Thoracic aorta (tissue), 2 donors: ENCODE data around the gene TBPL1. TPM values are rescaled to one million over a fixed set of nuclear protein-coding genes. Genes with fewer than 3 reads are reported as not detected.

Source experiments
- ATAC-seq: fragments of 150-250 bp; one replicate; pipeline ENCODE4 v1.8.0; 2017; ENCODE audit warnings: low read depth; ENCODE audit not compliant: insufficient number of reproducible peaks, low FRiP score
- DNase-seq: peaks from one replicate; pipeline ENCODE4 v3.0.0-alpha.2; 2020; ENCODE audit warnings: low spot score
- H3K27ac ChIP-seq, 2 donors: fragments of 200-600 bp; sonication (generic); 1 replicate in 1 of 2; 2 replicates in 1 of 2; pipeline ENCODE4 v1.5.1; 2016; ENCODE audit warnings: mild to moderate bottlenecking in 2 of 2, moderate library complexity in 2 of 2
- H3K27me3 ChIP-seq: fragments of 200-600 bp; sonication (generic); replicated peaks from 2 replicates; pipeline ENCODE4 v1.6.0; 2016; ENCODE audit warnings: mild to moderate bottlenecking; ENCODE audit not compliant: insufficient read depth
- H3K36me3 ChIP-seq: fragments of 200-600 bp; sonication (generic); one replicate; pipeline ENCODE4 v1.5.1; 2016
- H3K4me1 ChIP-seq, 2 donors: fragments of 200-600 bp; sonication (generic); 1 replicate in 1 of 2; 2 replicates in 1 of 2; pipeline versions ENCODE4 v1.5.1 to v1.6.0; 2016; ENCODE audit warnings: low read depth in 2 of 2, mild to moderate bottlenecking in 1 of 2; ENCODE audit not compliant: control insufficient read depth in 1 of 2
- H3K4me3 ChIP-seq: fragments of 200-600 bp; sonication (generic); 2 replicates; pipeline ENCODE4 v1.5.1; 2016; ENCODE audit warnings: mild to moderate bottlenecking
- H3K9me3 ChIP-seq: fragments of 200-600 bp; sonication (generic); 2 replicates; pipeline ENCODE4 v1.5.1; 2016
- CTCF ChIP-seq: fragments of 200-600 bp; sonication (generic); IDR thresholded peaks from one replicate; pipeline ENCODE4 v1.5.1; 2019; ENCODE audit warnings: antibody characterized with exemption
- total RNA-seq, 2 donors: library from RNA; depleted of rRNA; stranded (reverse); fragments of >200 nt; gene quantifications; one replicate each; pipeline versions ENCODE4 v1.1.0 to v1.2.3, GENCODE V29; 2016

TBPL1 gene
- total RNA-seq, 2 donors from 2014 or later: 6.1 to 8.5 TPM

- Histone ChIP-seq H3K36me3 (no peaks in the 10 kb centered on the region), H3K27ac (no peak overlapping the region), H3K4me1 (peaks cover 15 to 44% of the 10 kb centered on the region in 2 donors), H3K9me3 (no peaks in the 10 kb centered on the region), H3K27me3 (no peaks in the 10 kb centered on the region), H3K4me3 (peak overlapping the region; percentile 97)
- DNase-seq (no peak), ATAC-seq (no peak)
- TF ChIP-seq CTCF: no peak
Measured at GRCh38 chr6:133954657-133955576, 1.9 kb downstream of the TBPL1 start.

- no peak for ATAC-seq
- Histone ChIP-seq H3K4me3 (no peak overlapping the region), H3K36me3 (no peaks in the 10 kb centered on the region)
Measured at GRCh38 chr6:133955582-133956415, 2.8 kb downstream of the TBPL1 start.

GRCh38 chr6:133956416-133957049 is 3.5 kb downstream of the TBPL1 start:
- no peaks in the 10 kb centered on the region for H3K9me3 ChIP-seq
- H3K36me3 ChIP-seq: no peaks in the 10 kb centered on the region
- no peaks in the 10 kb centered on the region for H3K27me3 ChIP-seq
- H3K4me1 ChIP-seq: peaks cover 15 to 37% of the 10 kb centered on the region in 2 donors
- no peak overlapping the region for H3K4me3 ChIP-seq
- DNase-seq (no peak), ATAC-seq (no peak)
- no peak for TF ChIP-seq CTCF
- H3K27ac ChIP-seq: no peak overlapping the region

More at GRCh38 chr6:133955582-133956415, 2.8 kb downstream of the TBPL1 start:
- no peak for DNase-seq
- Histone ChIP-seq H3K4me1 (peaks cover 15 to 44% of the 10 kb centered on the region in 2 donors), H3K27me3 (no peaks in the 10 kb centered on the region), H3K9me3 (no peaks in the 10 kb centered on the region), H3K27ac (no peak overlapping the region)
- TF ChIP-seq CTCF: no peak

- DNase-seq (no peak), ATAC-seq (no peak)
- peaks cover 15 to 37% of the 10 kb centered on the region in 2 donors for H3K4me1 ChIP-seq
- no peaks in the 10 kb centered on the region for H3K27me3 ChIP-seq
- no peak for TF ChIP-seq CTCF
- H3K9me3 ChIP-seq: no peaks in the 10 kb centered on the region
- no peak overlapping the region for H3K27ac ChIP-seq
- no peaks in the 10 kb centered on the region for H3K36me3 ChIP-seq
- no peak overlapping the region for H3K4me3 ChIP-seq
Measured at GRCh38 chr6:133957227-133957626, 4.2 kb downstream of the TBPL1 start.
